Measurements from ENCODE around the gene CACNG4. TPM values are rescaled to one million over a fixed set of nuclear protein-coding genes. Genes with fewer than 3 reads are reported as not detected.
A peak's percentile ranks its signal among the peaks of the same experiment; 100 is the strongest.

The CACNG4 gene
- total RNA-seq, 1 experiment from 2014 or later: 2.4 TPM

GRCh38 chr17:66975614-66976378, 11.3 kb downstream of the CACNG4 start:
- BruUV-seq (replicated peaks): no TSS peak
- no peak overlapping the region for H3K27ac ChIP-seq (ENCODE audit: low read length)
- ChIA-PET POLR2A (ENCODE audit: unreplicated experiment) (no interaction called here), CTCF (interaction anchor here (0.9 to 2.9 kb wide), 4 partner anchors 32 to 61 kb away, joined by 3 to 25 read pairs (median 4); no protein-coding TSS in a partner anchor)
- H3K4me1 ChIP-seq (ENCODE audit: insufficient read depth, low read length): peaks cover 10% of the 10 kb centered on the region
- no peaks in the 10 kb centered on the region for H3K27me3 ChIP-seq (ENCODE audit: low read length)
- no peaks in the 10 kb centered on the region for H3F3A ChIP-seq (ENCODE audit: low read length, unreplicated experiment)
- peak; percentile 80 for ATAC-seq
- H3K36me3 ChIP-seq (ENCODE audit: low read depth, low read length): no peaks in the 10 kb centered on the region
- intact Hi-C loops (cut with micrococcal nuclease): loop anchor here (1.0 kb wide), 3 partner anchors 23 to 247 kb away; no protein-coding TSS in a partner anchor
- no peaks in the 10 kb centered on the region for H4K20me1 ChIP-seq (ENCODE audit: low read length)
- no peak overlapping the region for H3K4me3 ChIP-seq (ENCODE audit: low read length)
- H3K79me2 ChIP-seq (ENCODE audit: low read length): no peaks in the 10 kb centered on the region
- TF ChIP-seq EZH2 (IDR thresholded peaks at IDR 0.05; ENCODE audit: low read length, unreplicated experiment) (no peak), CTCF (conservative IDR thresholded peaks at IDR 0.05; ENCODE audit: low read depth, low read length) (peak; percentile 84)
- H3K9me3 ChIP-seq (ENCODE audit: low read length): no peaks in the 10 kb centered on the region
- H3K4me2 ChIP-seq (ENCODE audit: low read length): no peak overlapping the region
- no peak overlapping the region for H3K9ac ChIP-seq (ENCODE audit: low read length)
- peak; percentile 76 for DNase-seq
- H2AFZ ChIP-seq (ENCODE audit: low read length): no peak overlapping the region
- no peaks in the 10 kb centered on the region for H3K9me2 ChIP-seq (replicated peaks; ENCODE audit: low read length)

GRCh38 chr17:66976379-66976663, 11.8 kb downstream of the CACNG4 start:
- Histone ChIP-seq H4K20me1 (ENCODE audit: low read length) (no peaks in the 10 kb centered on the region), H3K9ac (ENCODE audit: low read length) (no peak overlapping the region), H2AFZ (ENCODE audit: low read length) (no peak overlapping the region), H3K36me3 (ENCODE audit: low read depth, low read length) (no peaks in the 10 kb centered on the region), H3K9me2 (replicated peaks; ENCODE audit: low read length) (no peaks in the 10 kb centered on the region), H3K27me3 (ENCODE audit: low read length) (no peaks in the 10 kb centered on the region), H3F3A (ENCODE audit: low read length, unreplicated experiment) (no peaks in the 10 kb centered on the region), H3K4me1 (ENCODE audit: insufficient read depth, low read length) (peaks cover 15% of the 10 kb centered on the region), H3K79me2 (ENCODE audit: low read length) (no peaks in the 10 kb centered on the region), H3K4me3 (ENCODE audit: low read length) (no peak overlapping the region), H3K27ac (ENCODE audit: low read length) (no peak overlapping the region), H3K4me2 (ENCODE audit: low read length) (no peak overlapping the region), H3K9me3 (ENCODE audit: low read length) (no peaks in the 10 kb centered on the region)
- DNase-seq (no peak), ATAC-seq (no peak)
- BruUV-seq (replicated peaks): no TSS peak
- POLR2A ChIA-PET (ENCODE audit: unreplicated experiment): no interaction called here
- TF ChIP-seq CTCF (conservative IDR thresholded peaks at IDR 0.05; ENCODE audit: low read depth, low read length): no peak
- TF ChIP-seq EZH2phosphoT487 (IDR thresholded peaks at IDR 0.05; ENCODE audit: borderline replicate concordance, low read length): no peak
- TF ChIP-seq EZH2 (IDR thresholded peaks at IDR 0.05; ENCODE audit: low read length, unreplicated experiment): no peak
- CTCF ChIA-PET: interaction anchor here (2.9 kb wide), 1 partner anchor 61 kb away, joined by 25 read pairs; no protein-coding TSS in a partner anchor
- intact Hi-C loops (cut with micrococcal nuclease): no loop called here

GRCh38 chr17:66976781-66977201, 12.3 kb downstream of the CACNG4 start:
- Histone ChIP-seq H3K27me3 (ENCODE audit: low read length) (no peaks in the 10 kb centered on the region), H2AFZ (ENCODE audit: low read length) (no peak overlapping the region), H3K79me2 (ENCODE audit: low read length) (no peaks in the 10 kb centered on the region), H3K9ac (ENCODE audit: low read length) (no peak overlapping the region), H3K9me3 (ENCODE audit: low read length) (no peaks in the 10 kb centered on the region), H3K9me2 (replicated peaks; ENCODE audit: low read length) (no peaks in the 10 kb centered on the region), H3F3A (ENCODE audit: low read length, unreplicated experiment) (no peaks in the 10 kb centered on the region), H3K4me3 (ENCODE audit: low read length) (no peak overlapping the region), H3K36me3 (ENCODE audit: low read depth, low read length) (no peaks in the 10 kb centered on the region), H4K20me1 (ENCODE audit: low read length) (no peaks in the 10 kb centered on the region), H3K27ac (ENCODE audit: low read length) (no peak overlapping the region), H3K4me1 (ENCODE audit: insufficient read depth, low read length) (peaks cover 15% of the 10 kb centered on the region), H3K4me2 (ENCODE audit: low read length) (no peak overlapping the region)
- ATAC-seq (peak; percentile 69), DNase-seq (peak; percentile 42)
- ChIA-PET POLR2A (ENCODE audit: unreplicated experiment) (no interaction called here), CTCF (no interaction called here)
- intact Hi-C loops (cut with micrococcal nuclease): no loop called here
- no peak for TF ChIP-seq EZH2phosphoT487 (IDR thresholded peaks at IDR 0.05; ENCODE audit: borderline replicate concordance, low read length)
- no peak for TF ChIP-seq EZH2 (IDR thresholded peaks at IDR 0.05; ENCODE audit: low read length, unreplicated experiment)
- no peak for TF ChIP-seq CTCF (conservative IDR thresholded peaks at IDR 0.05; ENCODE audit: low read depth, low read length)
- BruUV-seq (replicated peaks): no TSS peak
